HG02981 (cell line): ENCODE data around the gene ZNF784.
"Not testable (repeated sequence)": the region's sequence is repeated elsewhere in the genome, so short reads cannot be mapped to it uniquely, and the experiment has no call there.

ENCODE experiments used
- ATAC-seq: cut with Tn5 transposase; IDR thresholded peaks from one replicate; pipeline ENCODE4 v1.9.1; 2021; ENCODE audit warnings: mild to moderate bottlenecking, moderate library complexity; ENCODE audit not compliant: unreplicated experiment

ZNF784 gene

GRCh38 chr19:55586976-55587668, 37.2 kb downstream of the ZNF784 start:
- peak; percentile 89 for ATAC-seq

- no peak for ATAC-seq
Measured at GRCh38 chr19:55585658-55586339, 38.6 kb downstream of the ZNF784 start.

- ATAC-seq, result no peak
Measured at GRCh38 chr19:55584871-55585270, 39.5 kb downstream of the ZNF784 start.

- ATAC-seq, result not testable (repeated sequence)
Measured at GRCh38 chr19:55583897-55584296, 40.5 kb downstream of the ZNF784 start.

GRCh38 chr19:55582284-55582683, 42.1 kb downstream of the ZNF784 start:
- ATAC-seq, result not testable (repeated sequence)

- ATAC-seq, result no peak
Measured at GRCh38 chr19:55581823-55582223, 42.5 kb downstream of the ZNF784 start.

- ATAC-seq, result no peak
Measured at GRCh38 chr19:55581145-55581822, 43.1 kb downstream of the ZNF784 start.

GRCh38 chr19:55580628-55581144, 43.7 kb downstream of the ZNF784 start, which contains the start of gene ZNF579:
Gene ZNF579, minus strand, starts transcription at chr19:55580848. Its CDS starts 1,209 bp downstream, at chr19:55579639.
- no peak for ATAC-seq

- ATAC-seq, result no peak
Measured at GRCh38 chr19:55579766-55580621, 44.4 kb downstream of the ZNF784 start.

GRCh38 chr19:55578761-55579747, 45.3 kb downstream of the ZNF784 start:
- no peak for ATAC-seq

- no peak for ATAC-seq
Measured at GRCh38 chr19:55578031-55578760, 46.2 kb downstream of the ZNF784 start.

- ATAC-seq, result no peak
Measured at GRCh38 chr19:55576746-55577145, 47.6 kb downstream of the ZNF784 start.

GRCh38 chr19:55573929-55574328, 50.4 kb downstream of the ZNF784 start:
- not testable (repeated sequence) for ATAC-seq
